Measurements from ENCODE around the gene NEXN.

The NEXN gene

DNA sequence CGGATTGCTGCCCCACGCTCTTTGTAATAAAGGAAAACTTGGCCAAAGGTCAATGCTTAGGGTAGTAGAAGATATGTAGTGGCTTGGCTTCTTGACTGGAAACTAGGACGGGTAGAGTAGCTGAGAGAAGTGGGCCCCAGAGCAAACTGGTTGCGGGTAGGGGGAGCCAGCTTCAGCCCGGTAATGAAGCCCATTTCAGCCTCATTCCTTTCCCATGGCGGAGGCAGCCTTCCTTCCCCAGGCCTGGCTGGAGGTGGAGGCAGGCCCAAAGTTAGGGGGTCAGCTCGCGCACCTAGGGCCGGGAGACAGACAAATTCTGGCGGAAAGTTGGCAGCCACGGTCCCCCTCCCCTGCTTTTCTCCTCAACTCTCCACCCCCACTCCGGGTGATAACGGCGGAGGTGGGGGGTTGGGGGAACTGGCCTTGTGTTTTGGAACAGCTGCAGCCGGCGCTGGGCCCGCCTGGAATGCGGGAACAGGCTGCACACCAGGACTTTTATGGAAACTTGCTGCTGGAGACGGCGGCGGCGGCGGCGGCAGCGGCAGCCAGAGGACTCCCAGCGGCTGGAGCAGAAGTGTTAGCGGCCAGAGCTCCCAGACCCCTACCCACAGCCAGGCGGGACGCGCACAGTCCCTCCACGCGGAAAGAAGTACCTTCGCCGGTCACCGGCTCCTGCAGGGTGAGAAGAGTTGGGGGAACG lies at the start of gene NEXN:
Gene NEXN, plus strand, starts transcription at position 544 of the 700 bp plus-strand sequence. CDS start 27,483 bp downstream, outside the sequence.
- DNase-seq (ENCODE audit: low read depth, low spot score), result no peak

GRCh38 chr1:77841574-77841973 lies 46.9 kb upstream of the NEXN start:
- no peak for DNase-seq (ENCODE audit: low read depth, low spot score)

GRCh38 chr1:77845951-77846350 lies 42.5 kb upstream of the NEXN start:
- DNase-seq (ENCODE audit: low read depth, low spot score), result no peak

DNA sequence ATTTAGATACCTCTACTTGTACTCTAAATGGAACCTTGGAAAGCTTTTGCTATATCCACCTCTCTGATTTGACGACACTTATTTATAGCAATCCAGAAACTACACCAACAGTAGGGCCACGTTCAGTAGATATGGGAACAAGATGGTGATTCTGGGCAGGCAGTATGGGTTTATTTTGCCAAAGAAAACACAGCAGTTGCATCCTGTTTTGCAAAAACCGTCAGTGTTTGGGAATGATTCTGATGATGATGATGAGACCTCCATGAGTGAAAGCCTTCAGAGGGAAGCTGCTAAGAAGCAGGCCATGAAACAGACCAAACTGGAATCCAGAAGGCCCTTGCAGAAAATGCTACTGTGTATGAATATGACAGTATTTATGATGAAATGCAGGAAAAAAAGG lies 41.5 kb upstream of the NEXN start:
- DNase-seq (ENCODE audit: low read depth, low spot score), result no peak

DNA sequence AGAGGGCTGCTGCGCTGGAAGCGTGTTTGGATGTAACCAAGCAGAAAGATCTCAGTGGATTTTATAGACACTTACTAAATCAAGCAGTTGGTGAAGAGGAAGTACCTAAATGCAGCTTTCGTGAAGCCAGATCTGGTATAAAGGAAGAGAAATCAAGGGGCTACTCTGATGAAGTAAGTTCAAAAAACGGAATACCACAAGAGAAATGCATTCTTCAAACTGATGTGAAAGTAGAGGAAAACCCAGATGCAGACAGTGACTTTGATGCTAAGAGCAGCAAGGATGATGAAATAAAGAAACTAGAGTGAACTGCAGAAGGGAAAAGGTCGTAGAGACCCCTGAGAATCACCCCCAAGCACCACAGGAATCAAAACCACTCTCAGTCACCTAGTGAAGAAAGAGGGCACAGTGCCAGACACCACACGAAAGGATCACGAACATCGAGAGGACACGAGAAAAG lies 40.8 kb upstream of the NEXN start:
- no peak for DNase-seq (ENCODE audit: low read depth, low spot score)

GRCh38 chr1:77850082-77850481 lies 38.3 kb upstream of the NEXN start:
- DNase-seq (ENCODE audit: low read depth, low spot score), result no peak

DNA sequence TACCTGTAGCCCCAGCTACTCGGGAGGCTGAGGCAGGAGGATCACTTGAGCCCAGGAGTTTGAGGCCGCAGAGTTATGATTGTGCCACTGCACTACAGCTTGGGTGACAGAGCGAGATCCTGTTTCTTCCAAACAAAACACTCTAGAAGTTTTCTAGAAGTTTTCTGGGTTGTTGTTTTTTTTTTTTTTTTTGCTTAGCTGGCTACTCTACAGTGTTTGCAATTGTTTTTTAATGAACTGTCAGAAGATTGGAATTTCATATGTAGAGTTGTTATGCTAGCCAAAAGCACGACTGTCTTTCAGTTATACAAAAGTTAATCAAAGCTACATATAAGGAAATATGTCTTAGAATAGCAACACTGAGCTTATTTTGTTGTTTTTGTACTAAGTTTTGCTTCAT lies 30.9 kb upstream of the NEXN start:
- no peak for DNase-seq (ENCODE audit: low read depth, low spot score)

GRCh38 chr1:77858725-77859124 lies 29.7 kb upstream of the NEXN start:
- DNase-seq (ENCODE audit: low read depth, low spot score), result no peak

DNA sequence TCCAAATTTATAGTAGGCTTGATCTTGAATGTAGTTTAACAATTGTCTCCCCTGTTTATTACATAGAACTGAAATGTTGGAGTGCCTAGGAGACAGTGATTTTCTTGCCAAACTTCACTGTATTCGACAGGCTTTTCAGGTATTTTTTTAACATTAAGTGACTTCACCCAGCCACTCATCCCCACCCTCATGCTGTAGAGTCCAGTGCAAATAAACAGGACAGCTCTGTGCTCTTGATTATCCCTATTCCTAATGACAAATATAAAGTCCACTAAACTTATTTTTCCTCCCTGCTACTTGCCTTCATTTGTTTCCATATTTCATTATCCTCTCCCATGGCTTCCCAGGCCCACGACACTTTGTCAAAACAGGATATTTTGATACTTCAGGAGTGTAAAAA lies 29.2 kb upstream of the NEXN start:
- DNase-seq (ENCODE audit: low read depth, low spot score), result no peak

DNA sequence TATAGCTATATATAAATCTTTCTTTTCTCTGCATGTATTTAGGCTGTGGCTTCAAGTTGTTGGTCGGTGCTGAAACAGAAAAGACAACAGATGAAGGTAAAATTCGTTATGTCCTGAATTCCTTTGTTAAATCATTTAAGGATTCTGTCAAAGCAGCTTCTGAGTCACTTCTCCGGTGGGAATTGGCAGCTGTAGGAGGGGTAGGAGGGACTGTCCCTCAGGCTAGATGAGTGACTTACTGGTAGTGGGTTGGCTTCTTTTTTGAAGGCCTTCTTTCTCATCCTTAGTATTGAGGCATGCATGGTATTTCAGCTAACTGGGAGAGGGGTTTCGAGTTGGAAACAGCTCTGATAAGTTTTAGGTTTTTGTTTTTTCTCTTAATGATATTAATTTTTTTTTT lies 22.1 kb upstream of the NEXN start:
- no peak for DNase-seq (ENCODE audit: low read depth, low spot score)

DNA sequence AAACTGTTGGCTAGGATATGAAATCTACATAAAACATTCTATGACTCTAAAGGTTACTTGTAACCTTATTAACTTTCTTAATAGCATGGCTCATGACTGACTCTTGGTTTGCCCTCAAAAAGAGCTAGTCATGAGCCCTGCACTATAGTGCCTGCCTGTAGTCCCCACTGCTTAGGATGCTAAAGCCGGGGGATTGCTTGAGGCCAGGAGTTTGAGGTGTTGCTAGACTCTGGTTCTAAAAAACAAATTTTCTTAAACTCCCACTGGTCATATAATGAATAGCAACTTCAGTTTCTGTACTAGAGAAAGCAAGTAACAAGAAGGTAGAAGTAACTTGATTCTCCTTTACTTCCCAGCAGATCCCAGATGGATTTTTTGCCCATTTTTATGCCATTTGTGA lies 15.8 kb upstream of the NEXN start:
- DNase-seq (ENCODE audit: low read depth, low spot score), result no peak

DNA sequence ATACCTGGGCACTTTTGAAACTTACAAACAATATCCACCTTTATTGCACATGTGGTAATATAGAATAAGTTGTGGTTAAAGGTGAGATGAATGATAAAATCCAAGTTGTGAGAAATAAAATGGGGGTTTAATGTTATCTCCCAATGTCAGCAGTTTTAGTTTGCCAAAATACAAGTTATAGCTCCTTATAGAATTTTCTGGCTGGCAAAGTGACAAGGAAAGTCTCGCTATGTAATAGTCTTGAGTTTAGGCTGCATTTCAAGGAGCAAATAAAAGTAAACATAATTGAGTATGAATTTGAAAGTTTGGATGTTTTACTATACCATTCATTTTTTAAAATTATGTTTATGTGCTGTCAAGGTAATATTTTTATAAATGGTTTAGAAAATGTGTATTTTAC lies 15.0 kb upstream of the NEXN start:
- no peak for DNase-seq (ENCODE audit: low read depth, low spot score)

DNA sequence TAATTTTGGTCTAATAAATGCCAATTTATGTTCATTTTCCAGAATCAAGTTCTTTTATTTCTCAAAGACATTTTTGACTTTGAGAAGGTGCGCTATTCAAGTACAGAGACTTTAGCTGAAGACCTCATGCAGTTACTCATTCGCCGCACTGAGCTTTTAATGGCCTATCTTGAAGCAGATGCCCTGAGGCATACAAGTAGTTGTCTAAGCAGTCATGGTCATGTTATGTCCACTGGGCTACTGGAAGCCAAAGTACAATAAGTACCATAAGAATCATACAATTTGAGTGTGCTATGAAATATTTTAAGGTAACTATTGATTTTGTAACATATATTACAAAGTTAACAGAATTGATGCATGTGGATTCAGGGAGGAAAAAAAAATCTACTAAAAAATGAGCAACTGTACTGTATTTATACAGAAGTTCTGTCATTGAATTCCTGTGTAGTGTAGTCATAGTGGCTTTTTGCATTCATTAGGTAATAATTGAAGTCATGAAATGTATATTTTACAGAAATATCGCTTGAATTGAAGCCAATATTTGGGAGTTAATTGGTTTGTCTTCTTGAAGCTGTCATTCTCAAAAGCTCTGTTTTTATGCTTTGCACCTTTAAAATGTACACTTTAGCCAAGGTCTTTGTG lies 13.5 kb upstream of the NEXN start:
- no peak for DNase-seq (ENCODE audit: low read depth, low spot score)

DNA sequence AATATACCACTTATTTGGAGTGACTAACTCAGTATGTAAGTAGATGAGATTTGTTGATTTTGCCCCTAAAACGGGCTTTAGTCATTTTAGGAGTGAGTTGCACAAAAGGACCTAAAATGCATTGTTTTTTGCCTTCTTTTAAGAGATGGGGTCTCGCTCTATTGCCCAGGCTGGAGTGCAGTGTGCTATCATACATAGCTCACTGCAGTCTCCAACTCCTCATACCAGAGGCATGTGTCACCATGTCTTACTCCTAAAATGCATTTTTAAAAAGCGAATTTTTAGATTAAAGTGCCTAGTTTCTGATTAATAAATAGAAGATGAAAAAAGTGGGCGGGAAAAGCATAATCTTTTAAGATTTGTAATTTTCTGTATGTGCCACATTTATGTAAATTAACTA lies 11.5 kb upstream of the NEXN start:
- DNase-seq (ENCODE audit: low read depth, low spot score), result no peak

GRCh38 chr1:77881061-77881460 lies 7.4 kb upstream of the NEXN start:
- DNase-seq (ENCODE audit: low read depth, low spot score), result no peak

DNA sequence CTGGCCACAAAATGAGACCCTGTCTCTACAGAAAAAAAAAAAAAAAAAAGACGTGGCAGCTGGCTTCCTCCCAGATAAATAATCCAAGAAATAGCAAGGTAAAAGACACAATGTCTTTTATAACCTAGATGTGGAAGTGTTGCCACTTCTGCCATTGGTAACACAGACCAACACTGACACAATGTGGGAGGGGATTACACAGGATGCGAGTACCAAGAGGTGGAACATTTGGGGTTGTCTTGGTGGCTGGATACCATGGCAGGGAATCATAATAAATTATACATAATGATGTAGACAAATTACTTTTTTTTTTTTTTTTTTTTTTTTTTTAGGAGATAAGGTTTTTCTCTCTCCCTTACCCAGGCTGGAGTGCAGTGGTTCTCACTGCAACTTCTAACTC lies 6.0 kb upstream of the NEXN start:
- no peak for DNase-seq (ENCODE audit: low read depth, low spot score)

DNA sequence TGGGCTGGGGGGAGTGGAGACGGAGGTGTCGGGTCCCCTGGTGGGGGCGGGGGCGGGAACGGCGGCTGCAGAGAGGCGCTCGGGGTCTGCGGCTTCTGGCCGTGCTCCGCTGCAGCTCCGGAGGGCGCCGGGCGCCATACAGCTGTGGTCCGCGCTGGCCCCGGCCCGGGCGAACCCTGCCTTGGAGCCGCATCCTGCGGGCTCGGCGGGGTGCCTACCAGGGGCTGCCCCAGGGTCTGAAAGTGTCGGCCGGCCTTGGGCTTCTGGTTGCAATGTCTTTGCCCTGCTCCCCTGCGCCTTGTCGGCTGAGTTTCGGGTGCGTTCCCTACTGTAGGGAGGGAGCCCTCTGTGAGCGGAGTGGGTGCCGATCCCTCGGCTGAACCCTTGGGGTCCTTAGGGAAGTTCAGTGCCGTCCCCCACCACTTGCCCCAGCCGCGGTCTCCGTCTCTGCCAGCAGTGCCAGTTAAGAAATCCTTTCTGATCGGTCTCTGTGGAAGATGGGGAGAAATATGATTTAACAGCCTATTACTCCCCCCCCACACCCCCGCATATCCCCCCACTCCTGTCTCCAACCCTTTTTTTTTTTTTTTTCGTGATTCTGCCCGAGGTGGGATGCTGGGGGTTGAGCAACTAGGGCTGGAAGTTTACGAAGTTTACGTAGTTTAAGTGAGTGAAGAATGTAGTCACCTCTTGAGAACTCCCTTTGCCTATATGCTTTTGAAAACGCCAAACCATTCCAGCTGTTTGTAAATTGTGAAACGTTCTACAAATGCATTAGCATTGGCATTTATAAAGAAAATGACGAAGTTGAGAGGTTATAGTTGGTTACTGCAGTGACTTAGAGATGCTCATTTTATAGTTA lies 588 bp downstream of the NEXN start:
- no peak for DNase-seq (ENCODE audit: low read depth, low spot score)

GRCh38 chr1:77889671-77890070 lies 1.2 kb downstream of the NEXN start:
- no peak for DNase-seq (ENCODE audit: low read depth, low spot score)

GRCh38 chr1:77891200-77891599 lies 2.8 kb downstream of the NEXN start:
- no peak for DNase-seq (ENCODE audit: low read depth, low spot score)

DNA sequence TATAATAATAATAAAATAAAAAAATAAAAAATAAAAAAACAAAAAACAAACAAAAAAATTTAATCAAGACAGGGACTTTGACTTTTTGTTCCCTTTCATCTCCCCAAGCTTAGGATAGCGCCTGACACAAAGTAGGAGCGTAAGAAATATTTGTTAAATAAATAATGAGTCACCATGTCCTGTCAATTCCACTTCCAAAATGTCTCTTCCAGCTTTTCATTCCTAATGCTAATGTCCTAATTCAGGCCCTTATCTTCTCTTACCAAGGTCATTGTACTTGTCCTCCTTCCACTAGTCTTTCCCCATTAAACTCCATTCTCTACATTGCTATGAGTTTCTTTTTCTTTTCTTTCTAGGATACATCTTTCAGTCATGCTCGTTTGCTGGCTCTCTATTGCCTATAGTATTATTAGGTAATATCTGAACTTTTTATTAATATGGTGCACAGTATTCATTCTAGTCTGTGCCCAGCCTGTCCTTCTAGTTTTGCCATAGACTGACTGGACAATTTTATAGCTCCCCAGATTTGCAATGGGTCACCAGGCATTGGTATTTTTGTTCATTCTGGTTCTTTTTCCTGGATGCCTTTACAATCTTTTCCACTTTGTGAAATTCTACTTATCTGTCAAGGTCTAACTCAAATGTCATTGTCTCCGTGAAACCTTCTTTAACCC lies 11.4 kb downstream of the NEXN start:
- DNase-seq (ENCODE audit: low read depth, low spot score), result no peak

DNA sequence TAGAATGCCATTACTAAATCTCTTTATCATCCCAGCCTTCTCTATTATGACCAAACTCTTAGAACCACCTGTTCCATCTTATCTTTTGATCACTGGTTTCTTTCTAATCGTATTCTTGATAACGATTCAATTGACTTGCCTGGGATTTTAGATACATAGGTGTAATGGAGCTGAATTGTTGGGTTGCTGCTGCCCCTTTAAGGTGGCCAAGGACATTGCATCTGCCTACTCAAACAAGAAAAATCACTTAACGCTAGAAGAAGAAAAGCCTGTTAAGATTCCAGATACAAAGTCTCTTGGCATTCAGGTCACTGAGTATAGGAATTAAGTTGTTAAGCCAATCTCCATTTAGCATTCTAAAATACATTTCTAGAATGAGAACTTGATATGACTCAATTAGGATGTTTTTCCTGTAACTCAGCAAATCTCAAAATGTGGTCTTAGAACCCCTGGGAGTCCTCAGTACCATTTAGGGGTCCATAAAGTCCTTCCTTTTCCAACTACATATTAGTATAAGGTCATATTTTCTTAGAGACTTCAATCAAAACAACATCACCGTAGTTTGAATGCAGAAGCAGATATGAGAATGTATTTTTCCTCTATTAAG lies 12.4 kb downstream of the NEXN start:
- DNase-seq (ENCODE audit: low read depth, low spot score), result no peak

DNA sequence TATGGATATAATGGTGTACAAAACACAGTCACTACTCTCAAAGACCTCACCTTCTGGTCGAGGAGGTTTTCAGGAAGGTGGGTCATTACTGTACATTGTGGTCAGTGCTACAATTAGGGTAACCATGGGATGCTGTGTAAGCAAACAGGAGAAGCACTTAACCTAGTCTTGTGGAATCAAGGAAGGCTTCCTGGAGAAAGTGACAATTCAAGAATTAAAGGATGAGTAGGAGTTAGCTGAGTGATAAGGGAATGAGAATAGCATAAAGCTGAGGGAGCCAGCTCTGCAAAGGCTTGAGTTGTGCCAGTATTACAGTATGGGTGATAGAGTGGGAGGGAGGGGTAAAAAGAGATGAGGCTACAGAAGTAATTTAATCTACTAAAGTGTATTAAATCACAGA lies 17.2 kb downstream of the NEXN start:
- DNase-seq (ENCODE audit: low read depth, low spot score), result no peak
